ENCODE data around the gene CREB5.
A peak's percentile ranks its signal among the peaks of the same experiment; 100 is the strongest.
"Not testable (repeated sequence)": the region's sequence is repeated elsewhere in the genome, so short reads cannot be mapped to it uniquely, and the experiment has no call there.

CREB5 gene

GRCh38 chr7:28587211-28587610 is 174.9 kb downstream of the CREB5 start:
- no peak for FAIRE-seq

GRCh38 chr7:28588602-28589001 is 176.3 kb downstream of the CREB5 start:
- no peak for FAIRE-seq

- no peak for FAIRE-seq
These were observed 178.8 kb downstream of the CREB5 start for GRCh38 chr7:28591041-28591674.

GRCh38 chr7:28591725-28592349 is 179.5 kb downstream of the CREB5 start:
- FAIRE-seq: no peak

GRCh38 chr7:28592861-28593260 is 180.5 kb downstream of the CREB5 start:
- no peak for FAIRE-seq

- no peak for FAIRE-seq
These were observed 182.8 kb downstream of the CREB5 start for GRCh38 chr7:28595076-28595475.

- FAIRE-seq: no peak
These were observed 183.5 kb downstream of the CREB5 start for GRCh38 chr7:28595801-28596200.

GRCh38 chr7:28596245-28596935 is 184.1 kb downstream of the CREB5 start:
- no peak for FAIRE-seq

- no peak for FAIRE-seq
These were observed 185.0 kb downstream of the CREB5 start for GRCh38 chr7:28597284-28597683.

- FAIRE-seq: not testable (repeated sequence)
These were observed 185.7 kb downstream of the CREB5 start for GRCh38 chr7:28598037-28598436.

GRCh38 chr7:28598586-28598985 is 186.3 kb downstream of the CREB5 start:
- FAIRE-seq: no peak

GRCh38 chr7:28599411-28599810 is 187.1 kb downstream of the CREB5 start:
- FAIRE-seq: no peak

- FAIRE-seq: no peak
These were observed 190.0 kb downstream of the CREB5 start for GRCh38 chr7:28602282-28602681.

GRCh38 chr7:28605427-28606085 is 193.2 kb downstream of the CREB5 start:
- no peak for FAIRE-seq

- FAIRE-seq: peak; percentile 9
These were observed 194.1 kb downstream of the CREB5 start for GRCh38 chr7:28606421-28606820.

GRCh38 chr7:28607855-28608193 is 195.5 kb downstream of the CREB5 start:
- FAIRE-seq: no peak

GRCh38 chr7:28608237-28608656 is 195.9 kb downstream of the CREB5 start:
- no peak for FAIRE-seq

- peak; percentile 30 for FAIRE-seq
These were observed 196.4 kb downstream of the CREB5 start for GRCh38 chr7:28608731-28609130.

- no peak for FAIRE-seq
These were observed 197.3 kb downstream of the CREB5 start for GRCh38 chr7:28609608-28610007.

GRCh38 chr7:28611399-28611897 is 199.1 kb downstream of the CREB5 start:
- not testable (repeated sequence) for FAIRE-seq

- no peak for FAIRE-seq
These were observed 200.9 kb downstream of the CREB5 start for GRCh38 chr7:28613262-28613661.

- FAIRE-seq: no peak
These were observed 202.8 kb downstream of the CREB5 start for GRCh38 chr7:28615091-28615490.

GRCh38 chr7:28617308-28617880 is 205.1 kb downstream of the CREB5 start:
- no peak for FAIRE-seq

Data from islet of Langerhans (tissue), 1 donor.